Stimulated activated naive CD8-positive, alpha-beta T cell treated with anti-CD3 and anti-CD28 coated beads, Interleukin-15, amount 100 ng/mL, for 72 hours (primary cell): ENCODE measurements around the gene SLC4A5.
"Not testable (repeated sequence)": the region's sequence is repeated elsewhere in the genome, so short reads cannot be mapped to it uniquely, and the experiment has no call there.

ENCODE experiments used
- ATAC-seq: fragments of 150-1000 bp; cut with Tn5 transposase; 2 replicates; pipeline ENCODE4 v1.10.0; 2021; ENCODE audit warnings: mild to moderate bottlenecking, moderate library complexity
- DNase-seq, 2 donors: peaks; one replicate each; pipeline ENCODE4 v3.0.0; 2021 to 2022
- H3K27ac Mint-ChIP-seq, 2 donors: one replicate each; pipeline ENCODE4 v1.8.0; 2022; ENCODE audit warnings: mild to moderate bottlenecking in 2 of 2, mixed read lengths in 2 of 2, moderate library complexity in 2 of 2
- H3K27me3 Mint-ChIP-seq: one replicate; pipeline ENCODE4 v1.8.0; 2022; ENCODE audit warnings: mixed read lengths
- H3K4me1 Mint-ChIP-seq: one replicate; pipeline ENCODE4 v1.8.0; 2022; ENCODE audit warnings: mild to moderate bottlenecking, mixed read lengths
- H3K4me3 Mint-ChIP-seq, 2 donors: one replicate each; pipeline ENCODE4 v1.8.0; 2022; ENCODE audit warnings: mild to moderate bottlenecking in 2 of 2, mixed read lengths in 2 of 2, moderate library complexity in 1 of 2
- H3K9me3 Mint-ChIP-seq, 2 donors: one replicate each; pipeline ENCODE4 v1.8.0; 2022; ENCODE audit warnings: mixed read lengths in 2 of 2

Gene SLC4A5

GRCh38 chr2:74199275-74199701 lies 143.9 kb downstream of the SLC4A5 start:
- Mint-ChIP-seq H3K4me3 (peak overlapping the region; percentile 98 to 99), H3K9me3 (no peaks in the 10 kb centered on the region), H3K27ac (peak overlapping the region; percentile 99 to 100), H3K4me1 (peaks cover 65% of the 10 kb centered on the region), H3K27me3 (no peaks in the 10 kb centered on the region)
- DNase-seq (no peak), ATAC-seq (no peak)

DNA sequence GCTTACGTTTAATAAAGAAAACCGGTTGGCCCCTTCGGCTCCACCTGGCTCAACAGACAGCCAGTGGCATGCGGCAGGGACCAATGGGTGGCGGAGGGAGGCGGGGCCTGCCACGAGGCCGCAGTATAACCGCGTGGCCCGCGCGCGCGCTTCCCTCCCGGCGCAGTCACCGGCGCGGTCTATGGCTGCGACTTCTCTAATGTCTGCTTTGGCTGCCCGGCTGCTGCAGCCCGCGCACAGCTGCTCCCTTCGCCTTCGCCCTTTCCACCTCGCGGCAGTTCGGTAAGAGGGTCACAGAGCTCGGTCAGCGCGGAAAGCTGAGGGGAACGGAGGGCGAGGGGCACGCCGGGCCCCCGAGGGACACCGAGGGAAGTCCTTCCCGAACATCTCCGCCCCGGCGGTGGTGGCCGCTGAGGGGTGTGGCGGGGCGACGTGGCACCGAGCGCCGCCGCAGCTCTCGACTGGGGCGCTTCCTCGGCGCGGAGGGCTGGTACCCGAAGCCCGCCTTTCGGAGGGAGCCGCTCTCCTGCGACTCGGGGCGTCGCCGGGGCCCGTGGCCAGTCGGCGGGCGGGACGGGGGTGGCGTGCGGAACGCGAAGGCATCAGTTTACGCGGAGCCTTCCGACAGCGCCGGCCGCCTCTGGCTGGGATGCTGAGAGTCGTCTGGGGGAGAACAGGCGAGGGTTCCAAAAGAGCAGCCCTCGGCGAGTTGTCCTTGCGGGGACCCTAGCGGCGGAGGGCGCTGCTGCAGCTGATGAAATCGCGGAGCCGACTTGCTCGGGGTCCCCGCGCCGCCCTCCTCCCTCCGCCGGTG lies 144.5 kb downstream of the SLC4A5 start, which contains the start of gene MTHFD2:
TSS of gene MTHFD2 (plus strand) at position 155 of the 814 bp plus-strand sequence. CDS start at position 182, 27 bp downstream.
- Mint-ChIP-seq H3K4me1 (peaks cover 59% of the 10 kb centered on the region), H3K9me3 (no peaks in the 10 kb centered on the region), H3K27me3 (no peaks in the 10 kb centered on the region), H3K4me3 (peak within 1 kb of the TSS; percentile 98 to 99), H3K27ac (peak within 1 kb of the TSS; percentile 100)
- peak; percentile 97 for DNase-seq
- peak; percentile 93 for ATAC-seq

- DNase-seq (no peak), ATAC-seq (no peak)
- no peaks in the 10 kb centered on the region for H3K9me3 Mint-ChIP-seq
- peaks cover 54% of the 10 kb centered on the region for H3K4me1 Mint-ChIP-seq
- peak overlapping the region; percentile 98 to 99 for H3K4me3 Mint-ChIP-seq
- H3K27me3 Mint-ChIP-seq: no peaks in the 10 kb centered on the region
- peak overlapping the region; percentile 100 for H3K27ac Mint-ChIP-seq
Observed at GRCh38 chr2:74198023-74198460, 145.2 kb downstream of the SLC4A5 start.

DNA sequence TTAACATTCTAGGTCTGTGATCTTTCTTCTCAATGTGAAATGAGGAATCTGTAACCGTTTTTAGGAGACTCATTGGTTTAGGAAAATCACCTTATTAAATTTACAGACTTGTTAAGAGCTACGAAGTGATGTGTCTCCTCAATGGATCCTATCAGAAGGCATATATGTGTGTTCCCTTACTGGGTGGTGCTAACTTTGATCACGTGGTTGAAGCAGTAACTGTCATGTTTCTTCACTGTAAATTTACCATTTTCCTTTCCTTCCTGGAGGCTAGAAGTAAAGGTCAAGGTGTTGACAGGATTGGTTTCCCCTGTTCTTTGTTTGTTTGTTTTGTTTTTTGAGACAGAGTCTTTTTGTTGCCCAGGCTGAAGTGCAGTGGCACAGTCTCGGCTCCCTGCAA lies 146.2 kb downstream of the SLC4A5 start:
- Mint-ChIP-seq H3K9me3 (no peaks in the 10 kb centered on the region), H3K27ac (peak overlapping the region in 1 of 2 donors; percentile 22), H3K4me1 (peaks cover 47% of the 10 kb centered on the region), H3K4me3 (no peak overlapping the region), H3K27me3 (no peaks in the 10 kb centered on the region)
- ATAC-seq (no peak), DNase-seq (no peak)

- no peak for ATAC-seq
Observed at GRCh38 chr2:74194799-74195198, 148.4 kb downstream of the SLC4A5 start.

GRCh38 chr2:74191596-74192380 lies 151.4 kb downstream of the SLC4A5 start:
- Mint-ChIP-seq H3K27ac (no peak overlapping the region), H3K9me3 (no peaks in the 10 kb centered on the region), H3K4me1 (peaks cover 6% of the 10 kb centered on the region), H3K27me3 (no peaks in the 10 kb centered on the region), H3K4me3 (no peak overlapping the region)
- ATAC-seq (no peak), DNase-seq (no peak)

More at GRCh38 chr2:74194799-74195198, 148.4 kb downstream of the SLC4A5 start:
- H3K4me3 Mint-ChIP-seq: no peak overlapping the region
- H3K27me3 Mint-ChIP-seq: no peaks in the 10 kb centered on the region
- no peak overlapping the region for H3K27ac Mint-ChIP-seq
- peaks cover 24% of the 10 kb centered on the region for H3K4me1 Mint-ChIP-seq
- no peak for DNase-seq
- H3K9me3 Mint-ChIP-seq: no peaks in the 10 kb centered on the region

GRCh38 chr2:74188696-74189095 lies 154.5 kb downstream of the SLC4A5 start:
- no peaks in the 10 kb centered on the region for H3K27me3 Mint-ChIP-seq
- no peak overlapping the region for H3K27ac Mint-ChIP-seq
- ATAC-seq: no peak
- peaks cover 20% of the 10 kb centered on the region for H3K4me1 Mint-ChIP-seq
- DNase-seq: no peak
- no peak overlapping the region for H3K4me3 Mint-ChIP-seq
- H3K9me3 Mint-ChIP-seq: no peaks in the 10 kb centered on the region

DNA sequence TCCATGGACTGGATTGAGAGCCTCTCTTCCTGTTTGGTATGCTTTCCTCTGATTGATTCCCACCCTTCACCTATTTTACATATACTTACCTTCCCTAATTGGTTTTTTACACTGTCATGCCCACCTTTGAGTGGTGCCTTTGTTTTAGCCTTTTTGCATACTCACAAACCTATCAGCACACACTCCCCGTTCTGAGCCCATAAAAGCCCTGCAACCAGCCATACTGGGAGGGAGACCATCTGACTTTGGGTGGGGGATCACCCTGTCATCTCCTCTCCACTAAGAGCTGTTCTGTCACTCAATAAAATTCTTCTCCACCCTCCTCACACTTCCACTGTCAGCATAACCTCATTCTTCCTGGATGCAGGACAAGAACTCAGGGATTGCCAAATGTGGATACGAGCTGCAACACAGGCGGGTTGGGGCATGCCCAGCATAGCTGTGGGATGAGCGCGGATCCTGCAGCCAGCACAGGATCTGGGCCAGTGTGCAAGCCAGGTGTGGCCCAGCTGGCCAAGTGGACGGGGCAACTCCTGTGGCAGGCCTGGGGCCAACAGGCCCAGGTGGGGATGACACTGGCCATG lies 155.1 kb downstream of the SLC4A5 start:
- H3K9me3 Mint-ChIP-seq: no peaks in the 10 kb centered on the region
- DNase-seq: no peak
- H3K4me3 Mint-ChIP-seq: no peak overlapping the region
- H3K4me1 Mint-ChIP-seq: peaks cover 20% of the 10 kb centered on the region
- no peak for ATAC-seq
- no peak overlapping the region for H3K27ac Mint-ChIP-seq
- H3K27me3 Mint-ChIP-seq: no peaks in the 10 kb centered on the region

DNA sequence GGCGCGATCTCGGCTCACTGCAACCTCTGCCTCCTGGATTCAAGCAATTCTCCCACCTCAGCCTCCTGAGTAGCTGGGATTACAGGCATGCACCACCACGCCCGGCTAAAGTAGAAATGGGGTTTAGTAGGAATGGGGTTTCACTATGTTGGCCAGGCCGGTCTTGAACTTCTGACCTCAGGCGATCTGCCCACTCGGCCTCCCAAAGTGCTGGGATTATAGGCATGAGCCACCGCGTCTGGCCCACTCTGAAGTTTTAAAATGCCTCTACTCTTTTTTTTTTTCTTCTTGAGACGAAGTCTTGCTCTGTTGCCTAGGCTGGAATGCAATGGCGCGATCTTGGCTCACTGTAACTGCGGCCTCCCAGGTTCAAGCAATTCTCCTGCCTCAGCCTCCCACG lies 156.5 kb downstream of the SLC4A5 start:
- not testable (repeated sequence) for DNase-seq, H3K9me3 Mint-ChIP-seq, ATAC-seq, H3K27me3 Mint-ChIP-seq
- peak overlapping the region in 1 of 2 donors; percentile 68 for H3K4me3 Mint-ChIP-seq
- H3K27ac Mint-ChIP-seq: peak overlapping the region in 1 of 2 donors; percentile 91
- peaks cover 25% of the 10 kb centered on the region for H3K4me1 Mint-ChIP-seq

DNA sequence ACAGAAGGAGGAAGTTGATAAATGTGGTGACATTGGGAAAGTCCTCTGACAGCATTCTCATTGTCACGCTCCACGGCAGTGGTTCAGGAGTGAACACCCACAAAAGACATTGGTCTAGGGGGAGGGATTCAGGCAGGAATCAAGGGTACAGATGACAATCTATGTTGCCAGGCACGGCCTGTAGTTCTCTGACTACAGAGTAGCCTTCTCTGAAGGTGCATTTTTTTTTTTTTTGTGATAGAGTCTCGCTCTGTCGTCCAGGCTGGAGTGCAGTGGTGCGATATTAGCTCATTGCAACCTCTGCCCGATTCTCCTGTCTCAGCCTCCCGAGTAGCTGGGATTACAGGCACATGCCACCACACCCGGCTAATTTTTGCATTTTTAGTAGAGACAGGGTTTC lies 157.2 kb downstream of the SLC4A5 start:
- Mint-ChIP-seq H3K4me1 (peaks cover 27% of the 10 kb centered on the region), H3K9me3 (no peaks in the 10 kb centered on the region), H3K27me3 (no peaks in the 10 kb centered on the region), H3K4me3 (peak overlapping the region; percentile 46 to 68), H3K27ac (peak overlapping the region; percentile 69 to 91)
- peak; percentile 100 for ATAC-seq
- peak; percentile 20 to 80 for DNase-seq

GRCh38 chr2:74183878-74184277 lies 159.3 kb downstream of the SLC4A5 start:
- no peak overlapping the region for H3K4me3 Mint-ChIP-seq

DNA sequence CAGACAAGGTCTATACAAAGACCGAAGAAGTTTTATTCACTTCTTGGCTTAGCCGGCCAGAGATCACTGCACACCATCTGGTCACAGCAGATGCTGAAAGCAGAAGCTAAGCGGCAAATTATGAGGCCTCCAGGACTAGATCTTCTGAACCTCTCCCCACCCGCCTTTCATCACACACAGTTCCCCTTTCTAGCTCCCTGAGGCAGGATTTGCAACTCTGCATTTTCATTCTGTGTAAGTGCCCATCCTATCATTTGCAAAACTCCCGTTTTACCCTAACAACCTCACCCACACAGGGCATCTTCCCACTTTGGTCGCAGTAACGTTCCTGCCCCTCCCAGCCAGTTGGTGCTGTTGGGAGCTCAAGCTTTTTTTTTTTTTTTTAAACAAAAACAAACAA lies 161.5 kb downstream of the SLC4A5 start:
- no peaks in the 10 kb centered on the region for H3K27me3 Mint-ChIP-seq

More at GRCh38 chr2:74183878-74184277, 159.3 kb downstream of the SLC4A5 start:
- Mint-ChIP-seq H3K9me3 (no peaks in the 10 kb centered on the region), H3K27me3 (no peaks in the 10 kb centered on the region), H3K27ac (no peak overlapping the region), H3K4me1 (peaks cover 27% of the 10 kb centered on the region)
- ATAC-seq (no peak), DNase-seq (no peak)

GRCh38 chr2:74179063-74179865 lies 164.0 kb downstream of the SLC4A5 start:
- peak overlapping the region; percentile 88 to 90 for H3K4me3 Mint-ChIP-seq
- peak overlapping the region; percentile 94 to 98 for H3K27ac Mint-ChIP-seq
- H3K9me3 Mint-ChIP-seq: peaks cover 0 to 4% of the 10 kb centered on the region in 2 donors
- peaks cover 44% of the 10 kb centered on the region for H3K4me1 Mint-ChIP-seq
- DNase-seq (no peak), ATAC-seq (peak; percentile 29)
- no peaks in the 10 kb centered on the region for H3K27me3 Mint-ChIP-seq

More for the DNA sequence above, 161.5 kb downstream of the SLC4A5 start:
- Mint-ChIP-seq H3K9me3 (no peaks in the 10 kb centered on the region), H3K4me3 (peak overlapping the region; percentile 39 to 67), H3K4me1 (peaks cover 35% of the 10 kb centered on the region), H3K27ac (peak overlapping the region in 1 of 2 donors; percentile 40)
- ATAC-seq: no peak
- DNase-seq: no peak

DNA sequence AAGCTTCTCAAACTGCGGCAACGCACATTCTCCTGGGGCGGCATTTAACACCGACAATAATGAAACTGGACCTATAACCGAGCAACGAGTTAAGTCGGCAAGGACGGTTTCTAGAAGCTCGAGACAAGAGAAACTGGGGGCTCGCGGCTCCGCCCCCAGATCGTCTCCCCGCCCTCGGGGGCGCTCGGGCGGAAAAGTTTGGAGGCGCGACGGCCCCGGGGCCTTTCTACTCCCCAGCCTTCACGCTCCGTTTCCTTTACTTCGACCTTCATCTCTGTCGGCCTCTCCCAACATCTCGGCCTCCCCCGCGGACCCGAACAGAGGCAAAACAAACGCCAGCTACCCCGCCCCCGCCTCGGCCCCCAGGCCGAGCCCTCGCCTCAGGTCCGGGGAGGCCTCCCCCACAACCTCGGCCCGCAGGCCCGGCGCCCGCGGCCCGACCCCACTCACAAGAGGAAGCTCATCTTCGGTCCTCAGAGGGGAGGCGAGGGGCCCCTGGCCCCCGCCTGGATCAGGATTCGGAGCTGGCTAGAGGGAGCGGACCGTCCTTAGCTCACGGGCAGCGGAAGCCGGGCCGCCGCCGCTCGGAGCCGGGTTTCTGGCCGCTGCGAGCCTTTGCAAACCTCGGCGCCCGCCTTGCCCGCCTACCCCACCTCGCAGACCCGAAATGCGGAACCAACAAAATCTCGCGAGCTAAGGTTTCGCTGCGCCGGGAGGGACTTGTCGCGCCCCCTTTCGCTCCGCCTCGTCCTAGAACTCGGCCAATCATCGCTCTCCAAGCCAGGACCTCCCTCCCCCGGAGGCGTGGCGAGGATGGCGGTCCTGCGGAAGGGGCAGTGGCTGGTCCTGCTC lies 164.8 kb downstream of the SLC4A5 start, which contains the start of gene MOB1A:
TSS of gene MOB1A (minus strand) at position 669 of the 852 bp plus-strand sequence. CDS start at position 464, 205 bp downstream.
- Mint-ChIP-seq H3K27me3 (no peaks in the 10 kb centered on the region), H3K27ac (peak within 1 kb of the TSS; percentile 94 to 98), H3K9me3 (peaks cover 0 to 4% of the 10 kb centered on the region in 2 donors), H3K4me3 (peak within 1 kb of the TSS; percentile 88 to 90), H3K4me1 (peaks cover 48% of the 10 kb centered on the region)
- DNase-seq (peak; percentile 97 to 98), ATAC-seq (peak; percentile 93)
